Measurements from ENCODE around the gene RYR3. TPM values are rescaled to one million over a fixed set of nuclear protein-coding genes. Genes with fewer than 3 reads are reported as not detected.

The RYR3 gene
- total RNA-seq, 1 experiment from 2014 or later: 0.66 TPM

GRCh38 chr15:33662014-33662413 is 351.2 kb downstream of the RYR3 start:
- DNase-seq: no peak
- H3K9me3 ChIP-seq: no peaks in the 10 kb centered on the region
- intact Hi-C loops (cut with micrococcal nuclease; ENCODE audit: unreplicated experiment): no loop called here
- H3K36me3 ChIP-seq (ENCODE audit: control insufficient read depth, insufficient read depth, low read length): no peaks in the 10 kb centered on the region
- H3K27ac Mint-ChIP-seq (ENCODE audit: unreplicated experiment): no peak overlapping the region
- no TSS peak for BruUV-seq (replicated peaks)
- H3K4me1 ChIP-seq: no peaks in the 10 kb centered on the region
- no peaks in the 10 kb centered on the region for H3K36me3 Mint-ChIP-seq (ENCODE audit: insufficient read depth, unreplicated experiment)
- H3K4me3 Mint-ChIP-seq (ENCODE audit: unreplicated experiment): no peak overlapping the region
- TF ChIP-seq CTCF (IDR thresholded peaks at IDR 0.05; ENCODE audit: insufficient read depth in 1 of 2, low read depth in 1 of 2, low read length in 1 of 2, severe bottlenecking in 1 of 2, unreplicated experiment in 1 of 2): no peak
- no peaks in the 10 kb centered on the region for H3K4me1 Mint-ChIP-seq (ENCODE audit: low read depth, unreplicated experiment)
- H3K27me3 Mint-ChIP-seq (ENCODE audit: insufficient read depth, unreplicated experiment): peaks cover 11% of the 10 kb centered on the region
- H3K9me3 Mint-ChIP-seq (ENCODE audit: unreplicated experiment): no peaks in the 10 kb centered on the region
- ChIA-PET POLR2A (no interaction called here), CTCF (no interaction called here)
- H3K27me3 ChIP-seq (replicated peaks; ENCODE audit: control insufficient read depth, insufficient read depth, low read length): no peaks in the 10 kb centered on the region
- no peak overlapping the region for H3K4me3 ChIP-seq (ENCODE audit: low read depth, low read length)

GRCh38 chr15:33664947-33665346 is 354.2 kb downstream of the RYR3 start:
- no peak for DNase-seq
- H3K36me3 Mint-ChIP-seq (ENCODE audit: insufficient read depth, unreplicated experiment): no peaks in the 10 kb centered on the region
- no peaks in the 10 kb centered on the region for H3K9me3 Mint-ChIP-seq (ENCODE audit: unreplicated experiment)
- no peak for TF ChIP-seq CTCF (IDR thresholded peaks at IDR 0.05; ENCODE audit: insufficient read depth in 1 of 2, low read depth in 1 of 2, low read length in 1 of 2, severe bottlenecking in 1 of 2, unreplicated experiment in 1 of 2)
- ChIA-PET POLR2A (no interaction called here), CTCF (no interaction called here)
- Histone ChIP-seq H3K9me3 (no peaks in the 10 kb centered on the region), H3K4me3 (ENCODE audit: low read depth, low read length) (no peak overlapping the region), H3K4me1 (no peaks in the 10 kb centered on the region), H3K36me3 (ENCODE audit: control insufficient read depth, insufficient read depth, low read length) (no peaks in the 10 kb centered on the region), H3K27me3 (replicated peaks; ENCODE audit: control insufficient read depth, insufficient read depth, low read length) (no peaks in the 10 kb centered on the region)
- H3K27ac Mint-ChIP-seq (ENCODE audit: unreplicated experiment): no peak overlapping the region
- no TSS peak for BruUV-seq (replicated peaks)
- intact Hi-C loops (cut with micrococcal nuclease; ENCODE audit: unreplicated experiment): no loop called here
- peaks cover 11% of the 10 kb centered on the region for H3K27me3 Mint-ChIP-seq (ENCODE audit: insufficient read depth, unreplicated experiment)
- no peaks in the 10 kb centered on the region for H3K4me1 Mint-ChIP-seq (ENCODE audit: low read depth, unreplicated experiment)
- no peak overlapping the region for H3K4me3 Mint-ChIP-seq (ENCODE audit: unreplicated experiment)

- Histone ChIP-seq H3K4me1 (no peaks in the 10 kb centered on the region), H3K9me3 (no peaks in the 10 kb centered on the region), H3K27me3 (replicated peaks; ENCODE audit: control insufficient read depth, insufficient read depth, low read length) (no peaks in the 10 kb centered on the region), H3K36me3 (ENCODE audit: control insufficient read depth, insufficient read depth, low read length) (no peaks in the 10 kb centered on the region), H3K4me3 (ENCODE audit: low read depth, low read length) (no peak overlapping the region)
- no peaks in the 10 kb centered on the region for H3K36me3 Mint-ChIP-seq (ENCODE audit: insufficient read depth, unreplicated experiment)
- H3K9me3 Mint-ChIP-seq (ENCODE audit: unreplicated experiment): no peaks in the 10 kb centered on the region
- intact Hi-C loops (cut with micrococcal nuclease; ENCODE audit: unreplicated experiment): no loop called here
- no peak overlapping the region for H3K27ac Mint-ChIP-seq (ENCODE audit: unreplicated experiment)
- no peaks in the 10 kb centered on the region for H3K4me1 Mint-ChIP-seq (ENCODE audit: low read depth, unreplicated experiment)
- no peak overlapping the region for H3K4me3 Mint-ChIP-seq (ENCODE audit: unreplicated experiment)
- POLR2A ChIA-PET: no interaction called here
- TF ChIP-seq CTCF (IDR thresholded peaks at IDR 0.05; ENCODE audit: insufficient read depth in 1 of 2, low read depth in 1 of 2, low read length in 1 of 2, severe bottlenecking in 1 of 2, unreplicated experiment in 1 of 2): no peak
- DNase-seq: no peak
- no TSS peak for BruUV-seq (replicated peaks)
- CTCF ChIA-PET: no interaction called here
- H3K27me3 Mint-ChIP-seq (ENCODE audit: insufficient read depth, unreplicated experiment): peaks cover 14% of the 10 kb centered on the region
These were observed 359.8 kb downstream of the RYR3 start for GRCh38 chr15:33670567-33670966.
